Measurements from ENCODE around the gene ELOVL6. TPM values are rescaled to one million over a fixed set of nuclear protein-coding genes. Genes with fewer than 3 reads are reported as not detected.
"Not testable (repeated sequence)": the region's sequence is repeated elsewhere in the genome, so short reads cannot be mapped to it uniquely, and the experiment has no call there.

ELOVL6 gene
- total and polyA plus RNA-seq, 3 experiments from 2014 or later = 3.9 to 5.5 (median 4.3) TPM

GRCh38 chr4:110157166-110157565 is 41.2 kb downstream of the ELOVL6 start:
- H3K27me3 ChIP-seq (ENCODE audit: insufficient read depth, low read length, poor library complexity, severe bottlenecking); H3K36me3 Mint-ChIP-seq; H3K4me1 ChIP-seq (ENCODE audit: insufficient read depth, low read length); CTCF ChIA-PET; H3K4me1 Mint-ChIP-seq; DNase-seq; H3K36me3 ChIP-seq (ENCODE audit: insufficient read depth, low read length); H3K4me3 Mint-ChIP-seq; H3K27me3 Mint-ChIP-seq; H3K9me3 ChIP-seq (ENCODE audit: low read length); H3K9me3 Mint-ChIP-seq; H3K4me3 ChIP-seq (ENCODE audit: low read length); H3K27ac ChIP-seq (ENCODE audit: low read depth, low read length): not testable (repeated sequence)
- peak overlapping the region in 1 of 8 donors; percentile 37 for H3K27ac Mint-ChIP-seq
- POLR2A ChIA-PET = interaction anchor here (0.6 kb wide), 1 partner anchor 343 kb away, joined by 3 read pairs; no protein-coding TSS in a partner anchor

GRCh38 chr4:110156442-110156841 is 42.0 kb downstream of the ELOVL6 start:
- POLR2A ChIA-PET = no interaction called here
- Histone ChIP-seq H3K9me3 (ENCODE audit: low read length) (no peaks in the 10 kb centered on the region), H3K4me1 (ENCODE audit: insufficient read depth, low read length) (no peaks in the 10 kb centered on the region), H3K27me3 (ENCODE audit: insufficient read depth, low read length, poor library complexity, severe bottlenecking) (no peaks in the 10 kb centered on the region), H3K36me3 (ENCODE audit: insufficient read depth, low read length) (no peaks in the 10 kb centered on the region), H3K27ac (ENCODE audit: low read depth, low read length) (no peak overlapping the region), H3K4me3 (ENCODE audit: low read length) (no peak overlapping the region)
- Mint-ChIP-seq H3K27me3 (no peaks in the 10 kb centered on the region), H3K4me1 (peaks cover 0 to 5% (median 4%) of the 10 kb centered on the region in 3 donors), H3K27ac (no peak overlapping the region), H3K4me3 (no peak overlapping the region), H3K9me3 (no peaks in the 10 kb centered on the region), H3K36me3 (peaks cover 0 to 6% (median 0%) of the 10 kb centered on the region in 3 donors)
- DNase-seq = no peak
- CTCF ChIA-PET = no interaction called here

- POLR2A ChIA-PET = no interaction called here
- Mint-ChIP-seq H3K36me3 (no peaks in the 10 kb centered on the region), H3K27me3 (no peaks in the 10 kb centered on the region), H3K9me3 (no peaks in the 10 kb centered on the region), H3K27ac (no peak overlapping the region), H3K4me1 (peaks cover 0 to 5% (median 4%) of the 10 kb centered on the region in 3 donors), H3K4me3 (no peak overlapping the region)
- no peaks in the 10 kb centered on the region for H3K9me3 ChIP-seq (ENCODE audit: low read length)
- no peaks in the 10 kb centered on the region for H3K4me1 ChIP-seq (ENCODE audit: insufficient read depth, low read length)
- no peaks in the 10 kb centered on the region for H3K27me3 ChIP-seq (ENCODE audit: insufficient read depth, low read length, poor library complexity, severe bottlenecking)
- no peak overlapping the region for H3K27ac ChIP-seq (ENCODE audit: low read depth, low read length)
- H3K4me3 ChIP-seq (ENCODE audit: low read length) = no peak overlapping the region
- CTCF ChIA-PET = no interaction called here
- H3K36me3 ChIP-seq (ENCODE audit: insufficient read depth, low read length) = no peaks in the 10 kb centered on the region
- no peak for DNase-seq
These were observed 42.8 kb downstream of the ELOVL6 start for GRCh38 chr4:110155654-110156053.

- H3K27me3 ChIP-seq (ENCODE audit: insufficient read depth, low read length, poor library complexity, severe bottlenecking) = no peaks in the 10 kb centered on the region
- no peaks in the 10 kb centered on the region for H3K36me3 ChIP-seq (ENCODE audit: insufficient read depth, low read length)
- POLR2A ChIA-PET = no interaction called here
- CTCF ChIA-PET = interaction anchor here (2.0 kb wide), 1 partner anchor 10 kb away, joined by 5 read pairs; no protein-coding TSS in a partner anchor
- H3K27ac ChIP-seq (ENCODE audit: low read depth, low read length) = no peak overlapping the region
- H3K9me3 ChIP-seq (ENCODE audit: low read length) = no peaks in the 10 kb centered on the region
- H3K4me1 ChIP-seq (ENCODE audit: insufficient read depth, low read length) = no peaks in the 10 kb centered on the region
- H3K9me3 Mint-ChIP-seq = no peaks in the 10 kb centered on the region
- H3K27ac Mint-ChIP-seq = no peak overlapping the region
- no peaks in the 10 kb centered on the region for H3K27me3 Mint-ChIP-seq
- no peak overlapping the region for H3K4me3 Mint-ChIP-seq
- no peak for DNase-seq
- H3K36me3 Mint-ChIP-seq = no peaks in the 10 kb centered on the region
- H3K4me3 ChIP-seq (ENCODE audit: low read length) = no peak overlapping the region
- peaks cover 0 to 4% (median 4%) of the 10 kb centered on the region in 3 donors for H3K4me1 Mint-ChIP-seq
These were observed 43.8 kb downstream of the ELOVL6 start for GRCh38 chr4:110154582-110154981.

- Mint-ChIP-seq H3K9me3 (no peaks in the 10 kb centered on the region), H3K4me1 (peaks cover 0 to 6% (median 4%) of the 10 kb centered on the region in 3 donors), H3K4me3 (no peak overlapping the region), H3K36me3 (peaks cover 0 to 2% (median 0%) of the 10 kb centered on the region in 3 donors), H3K27me3 (no peaks in the 10 kb centered on the region), H3K27ac (no peak overlapping the region)
- Histone ChIP-seq H3K4me3 (ENCODE audit: low read length) (no peak overlapping the region), H3K27ac (ENCODE audit: low read depth, low read length) (no peak overlapping the region), H3K4me1 (ENCODE audit: insufficient read depth, low read length) (no peaks in the 10 kb centered on the region), H3K27me3 (ENCODE audit: insufficient read depth, low read length, poor library complexity, severe bottlenecking) (no peaks in the 10 kb centered on the region), H3K9me3 (ENCODE audit: low read length) (no peaks in the 10 kb centered on the region), H3K36me3 (ENCODE audit: insufficient read depth, low read length) (no peaks in the 10 kb centered on the region)
- no peak for DNase-seq
- ChIA-PET CTCF (no interaction called here), POLR2A (no interaction called here)
These were observed 46.0 kb downstream of the ELOVL6 start for GRCh38 chr4:110152386-110152785.

GRCh38 chr4:110149089-110149488 is 49.3 kb downstream of the ELOVL6 start:
- H3K4me1 Mint-ChIP-seq = peaks cover 0 to 3% (median 0%) of the 10 kb centered on the region in 3 donors
- CTCF ChIA-PET = no interaction called here
- no peak overlapping the region for H3K4me3 Mint-ChIP-seq
- Histone ChIP-seq H3K36me3 (ENCODE audit: insufficient read depth, low read length) (no peaks in the 10 kb centered on the region), H3K4me3 (ENCODE audit: low read length) (no peak overlapping the region), H3K4me1 (ENCODE audit: insufficient read depth, low read length) (no peaks in the 10 kb centered on the region), H3K27me3 (ENCODE audit: insufficient read depth, low read length, poor library complexity, severe bottlenecking) (no peaks in the 10 kb centered on the region), H3K9me3 (ENCODE audit: low read length) (no peaks in the 10 kb centered on the region), H3K27ac (ENCODE audit: low read depth, low read length) (no peak overlapping the region)
- H3K9me3 Mint-ChIP-seq = no peaks in the 10 kb centered on the region
- H3K27ac Mint-ChIP-seq = no peak overlapping the region
- DNase-seq = no peak
- POLR2A ChIA-PET = no interaction called here
- H3K36me3 Mint-ChIP-seq = peaks cover 0 to 4% (median 2%) of the 10 kb centered on the region in 3 donors
- H3K27me3 Mint-ChIP-seq = no peaks in the 10 kb centered on the region

- Histone ChIP-seq H3K4me3 (ENCODE audit: low read length) (no peak overlapping the region), H3K27ac (ENCODE audit: low read depth, low read length) (no peak overlapping the region), H3K27me3 (ENCODE audit: insufficient read depth, low read length, poor library complexity, severe bottlenecking) (no peaks in the 10 kb centered on the region), H3K36me3 (ENCODE audit: insufficient read depth, low read length) (no peaks in the 10 kb centered on the region), H3K9me3 (ENCODE audit: low read length) (no peaks in the 10 kb centered on the region), H3K4me1 (ENCODE audit: insufficient read depth, low read length) (no peaks in the 10 kb centered on the region)
- POLR2A ChIA-PET = no interaction called here
- Mint-ChIP-seq H3K4me3 (no peak overlapping the region), H3K4me1 (peaks cover 0 to 1% (median 0%) of the 10 kb centered on the region in 3 donors), H3K36me3 (peaks cover 0 to 4% (median 0%) of the 10 kb centered on the region in 3 donors), H3K9me3 (no peaks in the 10 kb centered on the region), H3K27me3 (peaks cover 4% of the 10 kb centered on the region in 2 donors), H3K27ac (no peak overlapping the region)
- DNase-seq = no peak
- CTCF ChIA-PET = no interaction called here
These were observed 56.0 kb downstream of the ELOVL6 start for GRCh38 chr4:110142461-110142860.

GRCh38 chr4:110139815-110140214 is 58.6 kb downstream of the ELOVL6 start:
- H3K4me1 Mint-ChIP-seq = peaks cover 0 to under 1% (median 0%) of the 10 kb centered on the region in 3 donors
- Histone ChIP-seq H3K9me3 (ENCODE audit: low read length) (no peaks in the 10 kb centered on the region), H3K27ac (ENCODE audit: low read depth, low read length) (no peak overlapping the region), H3K36me3 (ENCODE audit: insufficient read depth, low read length) (no peaks in the 10 kb centered on the region), H3K27me3 (ENCODE audit: insufficient read depth, low read length, poor library complexity, severe bottlenecking) (no peaks in the 10 kb centered on the region), H3K4me3 (ENCODE audit: low read length) (no peak overlapping the region), H3K4me1 (ENCODE audit: insufficient read depth, low read length) (no peaks in the 10 kb centered on the region)
- H3K4me3 Mint-ChIP-seq = no peak overlapping the region
- no peak overlapping the region for H3K27ac Mint-ChIP-seq
- ChIA-PET POLR2A (no interaction called here), CTCF (no interaction called here)
- no peak for DNase-seq
- no peaks in the 10 kb centered on the region for H3K9me3 Mint-ChIP-seq
- no peaks in the 10 kb centered on the region for H3K36me3 Mint-ChIP-seq
- peaks cover 4% of the 10 kb centered on the region in 2 donors for H3K27me3 Mint-ChIP-seq

GRCh38 chr4:110139111-110139510 is 59.3 kb downstream of the ELOVL6 start:
- H3K4me3 Mint-ChIP-seq = no peak overlapping the region
- Histone ChIP-seq H3K4me3 (ENCODE audit: low read length) (no peak overlapping the region), H3K4me1 (ENCODE audit: insufficient read depth, low read length) (no peaks in the 10 kb centered on the region), H3K9me3 (ENCODE audit: low read length) (no peaks in the 10 kb centered on the region), H3K27ac (ENCODE audit: low read depth, low read length) (no peak overlapping the region), H3K27me3 (ENCODE audit: insufficient read depth, low read length, poor library complexity, severe bottlenecking) (no peaks in the 10 kb centered on the region), H3K36me3 (ENCODE audit: insufficient read depth, low read length) (no peaks in the 10 kb centered on the region)
- POLR2A ChIA-PET = no interaction called here
- no peak overlapping the region for H3K27ac Mint-ChIP-seq
- CTCF ChIA-PET = interaction anchor here (0.9 kb wide), 1 partner anchor 26 kb away, joined by 3 read pairs; no protein-coding TSS in a partner anchor
- H3K27me3 Mint-ChIP-seq = peaks cover 4% of the 10 kb centered on the region in 2 donors
- H3K9me3 Mint-ChIP-seq = no peaks in the 10 kb centered on the region
- no peak for DNase-seq
- peaks cover 0 to 3% (median 0%) of the 10 kb centered on the region in 3 donors for H3K36me3 Mint-ChIP-seq
- no peaks in the 10 kb centered on the region for H3K4me1 Mint-ChIP-seq
